Lung microvascular endothelial cell (primary cell): Measurements from ENCODE around the gene LMF2. TPM values are rescaled to one million over a fixed set of nuclear protein-coding genes. Genes with fewer than 3 reads are reported as not detected.
"Not testable (repeated sequence)": the region's sequence is repeated elsewhere in the genome, so short reads cannot be mapped to it uniquely, and the experiment has no call there.

Experiments
- DNase-seq, 2 donors: peaks; one replicate each; pipeline versions ENCODE4 v3.0.0 to v3.0.0-alpha.2; 2010; ENCODE audit warnings: low read depth in 2 of 2
- total RNA-seq: library from RNA; depleted of rRNA; stranded (reverse); fragments of >200 nt; gene quantifications from 2 replicates; pipeline ENCODE4 v1.2.1, GENCODE V29; 2014

The LMF2 gene
- total RNA-seq, 1 donor from 2014 or later: 27.0 TPM

DNA sequence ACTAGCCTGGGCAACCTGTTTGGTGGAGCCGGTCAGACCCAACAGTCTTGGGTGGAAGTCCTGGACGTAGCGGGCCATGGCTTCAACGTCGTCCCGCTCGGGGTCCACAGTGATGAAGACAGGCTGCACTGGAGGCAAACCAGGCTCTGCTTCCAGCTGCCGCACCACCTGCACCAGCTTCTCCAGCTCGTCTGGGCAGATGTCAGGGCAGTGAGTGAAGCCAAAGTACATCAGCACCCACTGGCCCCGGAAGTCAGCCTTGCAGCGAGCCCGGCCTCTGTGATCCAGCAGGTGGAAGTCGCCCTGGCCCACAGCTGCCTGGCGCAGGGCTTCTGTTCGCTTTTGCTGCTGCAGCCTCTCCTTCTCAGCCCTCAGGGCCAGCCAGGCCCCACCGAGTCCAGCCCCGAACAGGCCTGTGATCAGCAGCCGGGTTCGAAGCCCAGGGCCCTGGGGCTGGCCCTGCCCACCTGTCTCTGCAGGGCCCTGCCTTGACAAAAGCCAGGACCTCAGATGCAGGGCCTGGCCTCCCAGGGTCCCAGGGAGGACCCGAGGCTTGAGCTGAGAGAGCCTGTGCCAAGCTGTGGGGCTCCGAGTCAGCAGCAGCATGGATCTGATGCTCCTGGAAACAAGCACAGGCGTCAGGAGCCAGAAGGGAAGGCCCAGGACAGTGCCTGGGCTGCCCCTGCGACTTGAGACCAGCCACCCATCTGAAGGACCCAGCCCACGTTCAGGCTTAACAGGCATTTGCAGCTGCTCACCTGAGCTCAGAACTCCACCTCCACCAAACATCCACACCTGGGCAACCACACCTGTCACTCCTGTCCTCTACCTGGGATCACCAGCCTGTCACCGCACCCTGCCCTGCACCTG lies 16.5 kb upstream of the LMF2 start:
- DNase-seq: no peak

DNA sequence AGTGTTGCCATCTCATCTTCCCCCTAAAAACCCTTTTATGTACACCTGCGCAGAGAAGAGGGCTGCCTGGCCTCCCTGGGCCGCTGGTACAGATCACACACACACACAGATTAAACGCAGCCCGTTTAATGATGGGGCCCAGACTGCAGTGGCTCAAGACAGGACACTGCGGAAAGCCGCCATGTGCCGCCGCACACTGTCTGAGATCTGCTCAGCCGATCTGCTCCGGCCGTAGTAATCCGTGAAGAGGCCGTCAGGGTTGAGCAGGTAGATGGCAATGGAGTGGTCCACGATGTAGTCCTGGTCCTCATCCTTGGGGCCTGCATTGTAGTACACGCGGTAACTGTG lies 15.9 kb upstream of the LMF2 start:
- DNase-seq: no peak

DNA sequence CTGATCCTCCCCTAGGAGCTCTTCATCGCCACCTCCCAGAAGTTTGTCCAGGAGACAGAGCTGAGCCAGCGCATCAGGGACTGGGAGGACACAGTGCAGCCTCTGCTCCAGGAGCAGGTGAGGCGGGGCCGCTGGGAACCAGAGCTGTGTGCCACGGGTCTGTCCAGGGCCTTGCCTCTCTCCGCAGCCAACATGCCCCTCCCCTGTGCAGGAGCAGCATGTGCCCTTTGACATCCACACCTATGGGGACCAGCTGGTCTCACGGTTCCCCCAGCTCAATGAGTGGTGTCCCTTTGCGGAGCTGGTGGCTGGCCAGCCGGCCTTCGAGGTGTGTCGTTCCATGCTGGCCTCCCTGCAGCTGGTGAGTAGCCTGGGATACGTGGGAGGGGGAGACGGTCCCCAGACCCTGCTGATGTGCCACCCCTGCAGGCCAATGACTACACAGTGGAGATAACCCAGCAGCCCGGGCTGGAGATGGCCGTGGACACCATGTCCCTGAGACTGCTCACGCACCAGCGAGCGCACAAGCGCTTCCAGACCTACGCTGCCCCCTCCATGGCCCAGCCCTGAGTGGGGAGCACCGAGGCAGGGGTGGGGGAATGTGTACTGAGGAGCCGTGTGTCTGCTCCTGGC lies 15.4 kb upstream of the LMF2 start:
- DNase-seq: no peak

DNA sequence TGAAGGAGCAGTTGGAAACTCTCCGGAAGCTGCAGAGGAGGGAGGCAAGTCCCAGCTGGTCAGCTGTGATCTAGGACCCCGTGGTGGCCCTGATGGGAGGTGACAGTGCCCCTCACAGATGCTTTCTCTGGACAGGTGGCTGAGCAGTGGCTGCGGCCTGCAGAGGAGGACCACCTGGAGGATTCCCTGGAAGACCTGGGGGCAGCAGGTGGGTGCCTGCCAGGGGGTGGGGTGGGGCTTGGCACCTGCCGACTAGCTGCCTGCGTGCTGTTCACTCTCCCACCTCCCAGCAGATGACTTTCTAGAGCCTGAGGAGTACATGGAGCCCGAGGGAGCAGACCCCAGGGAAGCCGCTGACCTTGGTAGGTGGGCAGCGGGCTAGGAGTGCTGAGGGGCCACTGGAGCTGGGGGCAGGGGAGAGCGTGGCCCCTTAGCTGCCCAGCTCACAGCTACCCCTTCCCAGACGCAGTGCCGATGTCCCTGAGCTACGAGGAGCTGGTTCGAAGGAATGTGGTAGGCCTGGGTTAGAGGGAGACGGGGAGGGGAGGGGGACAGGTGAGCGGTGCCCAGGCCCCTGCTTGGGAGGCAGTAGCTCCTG lies 14.8 kb upstream of the LMF2 start:
- no peak for DNase-seq

DNA sequence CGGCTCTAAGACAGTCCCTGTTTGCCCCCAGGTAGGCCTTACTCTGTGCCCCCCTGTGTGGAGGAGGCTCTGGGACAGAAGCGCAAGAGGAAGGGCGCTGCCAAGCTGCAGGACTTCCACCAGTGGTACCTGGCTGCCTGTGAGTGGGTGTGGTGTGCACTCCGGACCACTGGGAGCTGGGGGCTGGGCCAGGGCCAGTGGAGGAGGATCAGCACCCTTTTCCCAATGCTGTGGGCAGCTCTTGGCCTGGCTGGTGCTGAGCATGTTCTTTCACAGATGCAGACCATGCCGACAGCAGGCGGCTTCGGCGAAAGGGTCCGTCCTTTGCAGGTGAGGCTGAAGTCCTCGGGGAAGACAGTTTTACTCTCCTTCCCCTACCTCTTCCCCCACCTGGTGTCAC lies 14.2 kb upstream of the LMF2 start:
- DNase-seq: no peak

DNA sequence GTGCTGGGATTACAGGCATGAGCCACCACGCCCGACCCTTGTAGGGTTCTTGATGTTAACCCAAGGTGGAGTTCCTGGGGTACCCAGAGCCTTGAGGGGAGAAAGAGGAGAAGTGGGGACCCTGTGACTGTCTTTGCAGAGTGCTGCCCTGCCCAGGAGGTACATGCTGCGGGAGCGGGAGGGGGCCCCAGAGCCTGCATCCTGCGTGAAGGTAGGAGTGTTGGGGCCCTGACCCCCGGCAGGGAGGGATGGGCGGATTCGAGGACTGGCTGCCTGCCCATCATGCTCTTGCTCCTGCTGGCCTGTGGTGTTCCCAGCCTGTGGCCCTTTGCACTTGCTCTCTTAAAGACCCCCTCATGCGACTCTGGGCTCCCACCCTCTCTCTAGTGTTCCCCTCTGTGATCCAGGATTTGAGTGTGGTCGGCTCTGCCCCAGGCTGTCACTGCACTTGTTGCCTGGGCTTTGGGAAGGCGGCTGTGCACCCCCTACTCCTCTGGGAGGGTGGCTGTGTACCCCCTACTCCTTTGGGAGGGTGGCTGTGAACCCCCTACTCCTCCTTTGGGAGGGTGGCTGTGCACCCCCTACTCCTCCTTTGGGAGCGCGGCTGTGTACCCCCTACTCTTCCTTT lies 13.4 kb upstream of the LMF2 start:
- no peak for DNase-seq

DNA sequence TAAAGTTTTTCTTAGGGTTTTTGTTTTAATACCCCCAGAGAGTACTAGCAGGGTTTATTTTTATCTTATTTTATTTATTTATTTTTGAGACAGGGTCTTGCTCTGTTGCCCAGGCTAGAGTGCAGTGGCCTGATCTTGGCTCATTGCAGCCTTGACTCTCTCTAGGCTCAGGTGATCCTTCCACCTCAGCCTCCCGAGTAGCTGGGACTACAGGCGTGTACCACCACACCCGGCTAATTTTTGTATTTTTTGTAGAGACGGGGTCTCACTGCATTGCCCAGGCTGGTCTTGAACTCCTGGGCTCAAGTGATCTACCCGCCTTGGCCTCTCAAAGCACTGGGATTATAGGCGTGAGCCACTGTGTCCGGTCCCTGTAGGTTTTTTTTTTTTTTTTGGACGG lies 12.7 kb upstream of the LMF2 start:
- not testable (repeated sequence) for DNase-seq

DNA sequence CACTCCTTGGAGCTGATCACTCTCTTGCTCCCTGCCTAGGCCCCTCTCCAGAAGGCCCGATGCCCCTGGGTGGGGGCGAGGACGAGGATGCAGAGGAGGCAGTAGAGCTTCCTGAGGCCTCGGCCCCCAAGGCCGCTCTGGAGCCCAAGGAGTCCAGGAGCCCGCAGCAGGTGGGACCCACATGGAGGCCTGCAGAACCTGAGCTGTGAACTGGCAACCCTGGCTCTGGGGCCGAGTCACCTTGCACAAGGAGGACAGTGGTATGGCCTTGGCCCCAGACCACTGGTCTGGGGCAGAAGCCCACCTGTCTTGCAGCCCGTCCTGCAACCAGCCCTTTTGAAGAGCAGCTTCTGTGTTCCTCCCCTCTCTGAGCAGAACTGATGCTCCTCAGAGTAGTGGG lies 11.6 kb upstream of the LMF2 start:
- DNase-seq: no peak

DNA sequence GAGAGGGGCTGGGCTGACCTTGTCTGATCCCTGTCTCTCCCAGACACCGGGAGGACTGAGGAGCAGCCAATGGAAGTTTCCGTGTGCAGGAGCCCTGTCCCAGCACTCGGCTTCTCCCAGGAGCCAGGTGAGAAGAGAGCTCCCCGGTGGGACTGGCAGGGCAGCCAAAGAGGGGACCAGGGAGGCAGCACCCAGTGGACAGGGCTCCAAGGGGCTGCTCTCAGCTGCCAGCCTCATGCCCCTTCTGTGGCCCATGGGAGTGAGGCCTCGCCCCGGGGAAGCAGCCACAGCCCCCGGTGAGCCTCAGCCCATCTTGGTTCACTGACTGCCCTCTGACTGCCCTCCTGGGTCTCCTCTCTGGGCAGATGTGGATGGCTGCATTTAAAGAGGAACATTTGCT lies 11.1 kb upstream of the LMF2 start:
- DNase-seq: no peak

DNA sequence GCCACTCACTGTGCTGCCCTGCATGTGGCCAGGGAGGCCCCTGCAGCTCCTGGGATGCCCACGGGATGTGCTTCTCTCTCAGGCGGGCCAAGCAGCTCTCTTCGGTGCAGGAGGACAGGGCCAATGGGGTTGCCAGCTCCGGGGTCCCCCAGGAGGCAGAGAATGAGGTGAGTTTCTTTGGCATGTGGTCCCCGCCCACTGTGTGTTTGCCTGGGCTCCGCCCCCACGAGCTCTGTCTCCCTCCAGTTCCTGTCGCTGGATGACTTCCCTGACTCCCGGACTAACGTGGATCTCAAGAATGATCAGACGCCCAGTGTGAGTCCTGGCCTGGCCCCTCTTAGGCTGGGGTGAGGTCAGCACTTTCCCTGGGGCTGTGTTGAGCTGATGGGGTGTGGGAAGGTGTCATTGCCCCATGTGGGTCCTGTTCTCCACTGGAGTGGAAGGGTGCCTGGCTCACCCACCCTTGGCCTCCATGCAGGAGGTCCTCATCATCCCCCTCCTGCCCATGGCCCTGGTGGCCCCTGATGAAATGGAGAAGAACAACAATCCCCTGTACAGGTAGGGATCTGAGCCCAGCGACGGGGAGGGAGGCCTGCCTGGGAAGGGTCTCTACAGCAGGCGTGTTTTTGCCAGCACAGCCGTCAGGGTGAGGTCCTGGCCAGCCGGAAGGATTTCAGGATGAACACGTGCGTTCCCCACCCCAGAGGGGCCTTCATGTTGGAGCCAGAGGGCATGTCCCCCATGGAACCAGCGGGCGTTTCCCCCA lies 10.2 kb upstream of the LMF2 start:
- DNase-seq: no peak

DNA sequence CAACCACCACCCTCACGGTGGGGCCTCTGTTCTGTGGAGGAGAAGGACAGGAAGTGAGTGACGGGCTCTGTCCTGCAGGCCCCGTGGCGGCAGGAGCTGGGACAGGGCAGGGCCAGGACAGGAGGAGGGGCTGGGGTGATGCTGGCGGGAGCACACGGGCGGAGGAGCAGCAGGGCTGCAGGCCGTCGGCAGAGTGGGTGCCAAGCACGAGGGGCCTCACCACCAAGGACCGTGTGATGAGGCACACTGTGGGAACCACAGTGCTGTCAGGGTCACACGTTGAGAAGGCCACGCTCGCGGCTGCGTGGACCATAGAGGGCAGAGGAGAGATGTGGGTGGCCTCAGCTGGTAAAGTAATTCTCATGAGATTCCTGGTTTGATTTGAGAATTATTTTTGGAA lies 9.4 kb upstream of the LMF2 start:
- DNase-seq: no peak

DNA sequence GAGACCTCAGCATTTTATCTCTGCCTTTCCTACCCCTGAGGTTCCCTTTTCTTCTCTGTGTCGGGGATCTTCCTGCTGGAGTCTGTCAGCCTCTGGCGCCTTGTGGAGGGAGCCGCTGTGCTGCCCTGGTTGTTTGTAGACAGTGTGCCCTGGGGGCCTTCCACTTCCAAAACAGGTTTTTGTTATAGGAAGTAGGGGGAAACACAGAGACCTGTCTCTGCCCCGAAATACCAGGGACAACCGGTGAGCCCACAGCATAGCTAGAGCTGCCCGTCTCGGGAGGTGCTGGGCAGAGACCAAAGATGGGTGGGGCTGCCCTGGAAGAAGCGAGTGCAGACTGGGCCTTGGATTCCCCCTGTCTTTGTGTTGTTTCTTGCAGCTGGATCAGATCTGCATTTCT lies 8.6 kb upstream of the LMF2 start:
- DNase-seq: no peak

DNA sequence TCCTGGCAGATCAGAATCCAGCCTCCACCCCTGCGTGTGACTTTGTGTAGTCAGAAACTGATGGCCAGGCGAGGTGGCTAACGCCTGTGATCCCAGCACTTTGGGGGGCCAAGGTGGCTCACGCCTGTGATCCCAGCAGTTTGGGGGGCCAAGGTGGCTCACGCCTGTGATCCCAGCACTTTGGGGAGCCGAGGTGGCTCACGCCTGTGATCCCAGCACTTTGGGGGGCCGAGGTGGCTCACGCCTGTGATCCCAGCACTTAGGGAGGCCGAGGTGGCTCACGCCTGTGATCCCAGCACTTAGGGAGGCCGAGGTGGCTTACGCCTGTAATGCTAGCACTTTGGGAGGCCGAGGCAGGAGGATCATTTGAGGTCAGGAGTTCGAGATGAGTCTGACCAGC lies 5.7 kb upstream of the LMF2 start:
- DNase-seq: no peak

DNA sequence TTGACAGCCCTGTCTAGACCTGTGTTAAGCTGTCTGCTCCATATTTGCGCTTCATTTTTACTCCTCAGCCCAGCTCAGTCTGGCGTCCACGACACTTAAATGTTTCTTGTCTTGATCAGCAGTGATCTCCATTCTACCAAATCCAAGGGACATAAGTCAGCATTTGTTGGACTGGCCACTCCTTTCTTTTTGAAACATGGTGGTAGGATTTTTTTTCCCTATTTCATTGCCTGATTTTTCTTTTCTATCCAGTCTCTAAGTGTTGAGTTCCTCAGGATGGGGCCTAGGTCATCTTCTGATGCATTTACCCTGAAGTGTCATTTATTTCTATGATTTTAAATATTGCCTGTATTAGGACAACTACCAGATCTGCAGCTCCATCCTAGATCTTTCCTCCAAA lies 1.4 kb upstream of the LMF2 start:
- DNase-seq: no peak

DNA sequence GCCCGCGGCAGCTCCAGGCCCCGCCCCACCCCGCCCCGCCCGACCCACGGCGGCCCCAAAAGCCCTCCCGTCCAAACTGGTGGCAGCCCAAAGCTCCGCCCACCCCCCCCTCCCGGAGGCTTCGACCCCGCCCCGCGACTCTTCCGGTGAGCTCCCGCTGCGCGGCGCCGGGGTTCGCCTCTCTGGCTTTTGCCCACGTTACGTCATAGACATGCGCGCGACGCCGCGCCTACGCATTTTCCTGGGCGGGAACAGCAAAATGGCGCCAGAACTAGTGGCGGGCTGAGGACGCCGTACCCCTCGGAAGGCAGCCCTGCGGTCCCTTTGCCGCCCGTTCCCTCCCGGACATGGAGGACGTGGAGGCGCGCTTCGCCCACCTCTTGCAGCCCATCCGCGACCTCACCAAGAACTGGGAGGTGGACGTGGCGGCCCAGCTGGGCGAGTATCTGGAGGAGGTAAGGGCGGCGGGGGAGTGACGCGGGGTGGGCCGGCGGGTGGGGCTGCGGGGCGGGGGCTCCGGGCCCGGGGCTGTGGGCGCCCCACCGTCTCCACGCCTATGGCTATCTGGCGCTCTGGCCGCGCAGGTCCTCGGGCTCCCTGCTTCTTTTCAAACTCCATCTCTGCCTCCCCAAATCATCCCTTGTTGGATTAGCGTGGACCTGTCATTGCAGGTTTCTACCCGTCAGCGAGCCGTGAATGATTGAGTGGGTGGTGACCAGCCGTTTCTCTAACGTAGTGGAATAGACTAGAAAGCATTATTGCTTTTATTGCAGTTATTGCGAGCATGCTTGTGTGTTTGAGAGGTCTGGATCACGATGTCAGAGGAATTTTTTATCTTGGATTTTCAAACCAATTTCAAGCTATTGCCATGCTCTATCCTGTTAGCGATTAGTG lies 736 bp upstream of the LMF2 start, which contains the start of gene NCAPH2:
TSS of gene NCAPH2 (plus strand) at position 234 of the 894 bp plus-strand sequence. CDS start at position 348, 114 bp downstream.
- peak; percentile 98 to 99 for DNase-seq

DNA sequence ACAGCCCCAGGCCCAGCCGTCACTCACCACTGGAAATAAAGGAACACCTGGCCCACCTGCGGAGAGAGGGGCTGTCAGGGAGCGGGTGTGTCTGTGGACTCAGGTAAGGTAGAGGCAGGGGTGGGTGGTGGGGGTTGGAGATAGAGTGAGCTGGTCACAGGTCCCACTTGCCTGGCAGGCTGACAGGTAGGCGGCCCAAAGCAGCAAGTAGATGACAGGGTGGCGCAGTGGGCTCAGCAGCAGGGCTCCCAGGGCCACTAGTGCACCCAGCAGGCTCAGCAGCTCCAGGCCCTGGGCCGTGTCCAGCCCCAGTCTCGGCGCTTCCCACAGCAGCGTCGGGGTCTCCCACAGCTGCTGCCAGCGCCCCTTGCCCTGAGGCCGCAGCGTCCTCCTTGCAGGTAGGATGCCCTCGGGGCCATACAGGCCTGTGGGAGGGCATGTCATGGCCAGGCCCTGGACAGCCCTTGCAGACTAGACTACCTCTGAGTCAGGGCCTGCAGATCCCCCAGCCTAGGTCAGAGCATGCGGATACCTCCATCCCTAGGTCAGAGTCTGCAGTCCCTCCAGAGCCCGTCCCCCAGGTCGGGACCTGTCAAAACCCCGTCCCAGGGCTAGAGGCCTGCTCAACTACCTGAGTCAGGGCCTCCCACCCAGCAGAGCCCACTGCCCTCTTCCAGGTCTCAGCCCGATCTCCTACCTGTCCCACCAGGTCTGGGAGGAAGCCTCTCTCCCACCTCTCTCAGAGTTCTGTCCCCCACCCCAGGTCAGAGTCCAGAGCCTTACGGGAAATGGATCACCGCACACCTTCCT lies 686 bp downstream of the LMF2 start:
- no peak for DNase-seq

DNA sequence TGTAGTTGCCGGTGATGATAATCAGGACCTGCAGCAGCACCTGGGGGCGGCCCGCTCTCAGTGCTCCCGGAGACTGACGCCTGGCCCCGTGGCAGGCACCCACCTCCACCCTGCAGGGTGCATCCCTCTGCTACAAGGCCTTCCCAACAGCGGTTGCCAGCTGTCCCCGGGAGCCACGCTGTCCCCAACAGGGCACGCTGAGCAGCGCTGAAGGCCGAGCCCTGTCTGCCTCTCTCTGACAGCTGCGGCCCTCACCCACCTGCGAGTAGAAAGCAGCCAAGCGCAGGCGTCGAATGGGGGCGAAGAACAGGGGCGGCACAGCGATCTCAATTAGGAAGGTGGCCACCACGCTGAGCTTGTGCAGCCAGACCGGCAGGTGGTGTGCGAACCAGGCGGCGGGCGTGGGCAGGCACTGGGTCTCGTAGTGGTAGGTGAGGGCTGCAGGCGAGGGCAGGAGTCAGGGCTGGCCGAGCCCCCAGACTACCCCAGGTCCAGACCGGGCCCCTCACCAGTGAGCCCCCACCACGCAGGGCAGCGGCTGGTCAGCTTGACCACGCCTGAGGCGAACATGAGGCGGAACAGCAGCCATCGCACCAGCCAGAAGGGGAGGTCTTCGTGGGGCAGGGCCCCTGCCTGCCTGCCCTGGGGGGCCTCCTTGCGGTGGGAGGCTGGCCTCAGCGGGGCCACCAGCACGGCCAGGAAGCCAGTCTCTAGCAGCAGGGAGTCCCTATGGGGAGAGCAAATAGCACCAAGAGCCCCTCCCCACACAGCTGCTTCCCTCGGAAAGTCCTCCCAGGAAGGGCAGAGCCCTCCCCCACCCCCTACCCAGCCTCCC lies 1.5 kb downstream of the LMF2 start:
- DNase-seq: no peak

DNA sequence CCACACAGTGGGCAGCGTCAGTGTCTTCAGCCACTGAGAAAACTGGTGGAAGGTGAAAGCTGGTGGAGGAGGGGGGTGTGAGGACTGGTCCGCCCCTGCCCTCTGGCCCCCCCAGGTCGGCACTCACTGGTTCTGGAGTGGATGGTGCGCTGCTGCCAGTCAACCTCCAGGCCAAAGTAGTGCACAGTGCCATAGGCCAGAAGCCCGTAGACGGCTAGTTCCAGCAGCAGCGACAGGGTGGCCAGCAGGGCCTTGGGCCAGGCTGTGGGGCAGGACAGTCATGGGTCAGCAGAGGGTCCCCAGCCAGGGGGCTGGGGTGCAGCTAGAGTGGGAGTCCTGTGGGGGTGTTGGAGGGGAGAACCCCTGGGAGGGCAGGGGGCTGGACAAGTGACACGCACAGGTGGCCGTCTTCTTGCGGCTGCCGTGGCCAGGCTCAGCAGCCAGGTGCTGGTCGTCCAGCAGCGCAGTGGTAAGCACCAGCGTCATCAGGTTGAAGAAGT lies 2.2 kb downstream of the LMF2 start:
- DNase-seq: no peak
